Activated naive CD4-positive, alpha-beta T cell treated with anti-CD3 and anti-CD28 coated beads, Interleukin-2, amount 50 U/mL, for 16 hours (primary cell): ENCODE measurements around the gene MEDAG.
"Not testable (repeated sequence)": the region's sequence is repeated elsewhere in the genome, so short reads cannot be mapped to it uniquely, and the experiment has no call there.

Experiments used
- DNase-seq: peaks from one replicate; pipeline ENCODE4 v3.0.0-alpha.2; 2020

MEDAG gene

GRCh38 chr13:30910676-30911075 is 4.6 kb downstream of the MEDAG start:
- DNase-seq: no peak

GRCh38 chr13:30915691-30916541 is 9.8 kb downstream of the MEDAG start:
- no peak for DNase-seq

GRCh38 chr13:30916991-30917390 is 10.9 kb downstream of the MEDAG start:
- DNase-seq: no peak

GRCh38 chr13:30918662-30919405 is 12.8 kb downstream of the MEDAG start:
- no peak for DNase-seq

GRCh38 chr13:30920162-30920909 is 14.3 kb downstream of the MEDAG start:
- DNase-seq: no peak

- no peak for DNase-seq
These were observed 17.3 kb downstream of the MEDAG start for GRCh38 chr13:30923418-30923817.

- DNase-seq: no peak
These were observed 18.6 kb downstream of the MEDAG start for GRCh38 chr13:30924721-30925120.

- DNase-seq: no peak
These were observed 19.4 kb downstream of the MEDAG start for GRCh38 chr13:30925429-30925828.

GRCh38 chr13:30926781-30927180 is 20.7 kb downstream of the MEDAG start:
- no peak for DNase-seq

- not testable (repeated sequence) for DNase-seq
These were observed 21.1 kb downstream of the MEDAG start for GRCh38 chr13:30927188-30927587.

GRCh38 chr13:30927595-30927994 is 21.5 kb downstream of the MEDAG start:
- DNase-seq: no peak

- no peak for DNase-seq
These were observed 22.9 kb downstream of the MEDAG start for GRCh38 chr13:30928978-30929377.

- no peak for DNase-seq
These were observed 26.6 kb downstream of the MEDAG start, which contains the start of gene TEX26 for GRCh38 chr13:30932481-30933353. Gene TEX26, plus strand, starts transcription at chr13:30932656. Its CDS starts 60 bp downstream, at chr13:30932716.

GRCh38 chr13:30933354-30933670 is 27.2 kb downstream of the MEDAG start:
- DNase-seq: no peak

- DNase-seq: no peak
These were observed 28.3 kb downstream of the MEDAG start for GRCh38 chr13:30934381-30934780.

GRCh38 chr13:30934803-30935202 is 28.7 kb downstream of the MEDAG start:
- no peak for DNase-seq

- DNase-seq: no peak
These were observed 30.9 kb downstream of the MEDAG start for GRCh38 chr13:30936971-30937370.

GRCh38 chr13:30943881-30944280 is 37.8 kb downstream of the MEDAG start:
- no peak for DNase-seq

- DNase-seq: no peak
These were observed 51.3 kb downstream of the MEDAG start for GRCh38 chr13:30957258-30957943.

GRCh38 chr13:30959678-30960077 is 53.6 kb downstream of the MEDAG start:
- DNase-seq: no peak

GRCh38 chr13:30963791-30964190 is 57.7 kb downstream of the MEDAG start:
- DNase-seq: no peak

GRCh38 chr13:30965380-30965779 is 59.3 kb downstream of the MEDAG start:
- no peak for DNase-seq
